HG03457 (cell line): ENCODE results near the gene POLE.
"Not testable (repeated sequence)": the region's sequence is repeated elsewhere in the genome, so short reads cannot be mapped to it uniquely, and the experiment has no call there.

Source experiments
- ATAC-seq: cut with Tn5 transposase; IDR thresholded peaks from one replicate; pipeline ENCODE4 v1.9.1; 2021; ENCODE audit warnings: moderate number of reproducible peaks; ENCODE audit not compliant: unreplicated experiment

The POLE gene

GRCh38 chr12:132601171-132601883 lies 85.8 kb downstream of the POLE start:
- no peak for ATAC-seq

GRCh38 chr12:132600048-132601032 lies 86.8 kb downstream of the POLE start:
- ATAC-seq = no peak

- not testable (repeated sequence) for ATAC-seq
Measured at GRCh38 chr12:132599502-132599901, 87.6 kb downstream of the POLE start.

- no peak for ATAC-seq
Measured at GRCh38 chr12:132597333-132598316, 89.5 kb downstream of the POLE start.

- no peak for ATAC-seq
Measured at GRCh38 chr12:132596016-132596415, 91.1 kb downstream of the POLE start.

- ATAC-seq = no peak
Measured at GRCh38 chr12:132595183-132595582, 92.0 kb downstream of the POLE start.

- ATAC-seq = no peak
Measured at GRCh38 chr12:132593938-132594358, 93.2 kb downstream of the POLE start.

- ATAC-seq = no peak
Measured at GRCh38 chr12:132593521-132593920, 93.6 kb downstream of the POLE start.

GRCh38 chr12:132593071-132593470 lies 94.1 kb downstream of the POLE start:
- ATAC-seq = no peak

- no peak for ATAC-seq
Measured at GRCh38 chr12:132592282-132592970, 94.7 kb downstream of the POLE start.

- ATAC-seq = no peak
Measured at GRCh38 chr12:132591107-132591935, 95.8 kb downstream of the POLE start.

- ATAC-seq = no peak
Measured at GRCh38 chr12:132588821-132589669, 98.1 kb downstream of the POLE start.

- no peak for ATAC-seq
Measured at GRCh38 chr12:132588319-132588718, 98.8 kb downstream of the POLE start.

GRCh38 chr12:132587781-132588180 lies 99.4 kb downstream of the POLE start:
- no peak for ATAC-seq

- ATAC-seq = no peak
Measured at GRCh38 chr12:132586929-132587328, 100.2 kb downstream of the POLE start.

GRCh38 chr12:132585177-132585576 lies 102.0 kb downstream of the POLE start:
- no peak for ATAC-seq

- no peak for ATAC-seq
Measured at GRCh38 chr12:132584429-132584828, 102.7 kb downstream of the POLE start.

- no peak for ATAC-seq
Measured at GRCh38 chr12:132583736-132584135, 103.4 kb downstream of the POLE start.

GRCh38 chr12:132583411-132583710 lies 103.8 kb downstream of the POLE start:
- no peak for ATAC-seq
